HCT116 (cell line): ENCODE data around the gene ZFHX2. TPM values are rescaled to one million over a fixed set of nuclear protein-coding genes. Genes with fewer than 3 reads are reported as not detected.

Experiments
- ATAC-seq: fragments of 200-7000 bp; cut with Tn5 transposase; 2 replicates; pipeline ENCODE4 v1.9.1; 2020; ENCODE audit warnings: mild to moderate bottlenecking, moderate library complexity
- BruUV-seq: library from RNA; stranded (reverse); fragments of 400-500 nt; replicated peaks from 2 replicates; lab custom pipeline; 2021; lab: Mats Ljungman, UMichigan
- CTCF ChIA-PET: fragments of 300-600 bp; sonication (Branson Sonifier 250); formaldehyde crosslinking; loops from one replicate; lab custom pipeline; 2021; ENCODE audit warnings: antibody characterized with exemption; lab: Charles Lee
- POLR2A ChIA-PET: fragments of 300-600, 350-600 bp; sonication (Branson Sonifier 250); formaldehyde crosslinking; loops from one replicate; lab custom pipeline; 2021; ENCODE audit warnings: antibody characterized with exemption; lab: Charles Lee
- RAD21 ChIA-PET, 2 experiments: fragments of 300-600 bp; sonication (Branson Sonifier 250); formaldehyde crosslinking; loops; one replicate each; lab custom pipeline; 2023; ENCODE audit warnings: low total read pairs in 2 of 2; ENCODE audit not compliant: uncharacterized antibody in 2 of 2, unreplicated experiment in 2 of 2, low non-redundant PET in 1 of 2; lab: Charles Lee
- DNase-seq: peaks from one replicate; pipeline ENCODE4 v3.0.0-alpha.2; 2010; ENCODE audit warnings: low read depth, low spot score
- H2AFZ ChIP-seq: fragments of 200-600 bp; shearing (Covaris generic), sonication (generic); 2 replicates; pipeline ENCODE4 v1.6.1; 2017; ENCODE audit warnings: low read depth, mixed run types, mixed read lengths, antibody characterized with exemption, low read length; ENCODE audit not compliant: poor library complexity, severe bottlenecking
- H3K27ac ChIP-seq: 2 replicates; pipeline ENCODE4 v1.5.1; 2012; ENCODE audit warnings: low read depth, low read length
- H3K27me3 ChIP-seq: fragments of 200-600 bp; sonication (generic); 2 replicates; pipeline ENCODE4 v1.6.1; 2016; ENCODE audit warnings: mixed run types, low read length, mixed read lengths; ENCODE audit not compliant: insufficient read depth
- H3K36me3 ChIP-seq, 2 experiments: fragments of 200-500 bp in 1 of 2; fragments of 200-600 bp in 1 of 2; sonication (Bioruptor generic) in 1 of 2; sonication (generic) in 1 of 2; 2 replicates each; pipeline versions ENCODE4 v1.5.1 to v1.6.1; 2014 to 2016; ENCODE audit warnings: low read length in 2 of 2, inconsistent platforms in 1 of 2, mixed read lengths in 1 of 2, mixed run types in 1 of 2; ENCODE audit not compliant: insufficient read depth in 2 of 2, control insufficient read depth in 1 of 2
- H3K4me1 ChIP-seq, 2 experiments: fragments of 200-600 bp in 1 of 2; sonication (generic) in 1 of 2; 2 replicates each; pipeline versions ENCODE4 v1.5.1 to v1.6.1; 2012 to 2017; ENCODE audit warnings: low read length in 2 of 2, inconsistent platforms in 1 of 2, mild to moderate bottlenecking in 1 of 2, mixed read lengths in 1 of 2, mixed run types in 1 of 2, moderate library complexity in 1 of 2; ENCODE audit not compliant: insufficient read depth in 2 of 2, control insufficient read depth in 1 of 2
- H3K4me2 ChIP-seq: fragments of 200-600 bp; sonication (generic); 2 replicates; pipeline ENCODE4 v1.6.1; 2017; ENCODE audit warnings: mixed run types, low read length, mixed read lengths
- H3K4me3 ChIP-seq, 2 experiments: fragments of 200-600 bp in 1 of 2; sonication (generic) in 1 of 2; replicated peaks in 1 of 2; 2 replicates each; pipeline ENCODE4 v1.5.1; 2011 to 2016; ENCODE audit warnings: low read length in 2 of 2, control low read depth in 1 of 2, low read depth in 1 of 2, mild to moderate bottlenecking in 1 of 2, mixed read lengths in 1 of 2, mixed run types in 1 of 2
- H3K79me2 ChIP-seq: fragments of 200-600 bp; sonication (generic); 2 replicates; pipeline ENCODE4 v1.6.1; 2017; ENCODE audit warnings: mild to moderate bottlenecking, mixed run types, low read length, moderate library complexity, mixed read lengths; ENCODE audit not compliant: insufficient read depth
- H3K9ac ChIP-seq: fragments of 200-600 bp; sonication (generic); 2 replicates; pipeline ENCODE4 v1.6.1; 2016; ENCODE audit warnings: low read length, mixed read lengths
- H3K9me2 ChIP-seq: fragments of 200-600 bp; sonication (generic), shearing (Covaris generic); 2 replicates; pipeline ENCODE4 v1.6.1; 2017; ENCODE audit warnings: mixed run types, mild to moderate bottlenecking, moderate library complexity; ENCODE audit not compliant: insufficient read depth
- H3K9me3 ChIP-seq, 2 experiments: fragments of 200-500 bp in 1 of 2; fragments of 200-600 bp in 1 of 2; sonication (Bioruptor generic) in 1 of 2; sonication (generic) in 1 of 2; 2 replicates each; pipeline ENCODE4 v1.6.1; 2014 to 2017; ENCODE audit warnings: low read length in 2 of 2, mixed read lengths in 2 of 2, inconsistent platforms in 1 of 2, low read depth in 1 of 2, mild to moderate bottlenecking in 1 of 2, mixed run types in 1 of 2, moderate library complexity in 1 of 2; ENCODE audit not compliant: control insufficient read depth in 1 of 2, insufficient read depth in 1 of 2
- H4K20me1 ChIP-seq: fragments of 200-600 bp; sonication (generic), shearing (Covaris generic); 2 replicates; pipeline ENCODE4 v1.6.1; 2017; ENCODE audit warnings: mixed run types, mild to moderate bottlenecking, moderate library complexity; ENCODE audit not compliant: insufficient read depth
- CBX3 ChIP-seq: IDR thresholded peaks from 2 replicates; pipeline ENCODE4 v1.6.1; 2012; ENCODE audit warnings: low read depth
- EGR1 ChIP-seq: IDR thresholded peaks from 2 replicates; pipeline ENCODE4 v1.6.1; 2012; ENCODE audit warnings: low read depth
- ELF1 ChIP-seq: IDR thresholded peaks from 2 replicates; pipeline ENCODE4 v1.6.1; 2012; ENCODE audit warnings: low read depth, borderline replicate concordance
- EZH2 ChIP-seq: fragments of 200-600 bp; sonication (generic); IDR thresholded peaks from 2 replicates; pipeline ENCODE4 v1.6.1; 2017; ENCODE audit warnings: antibody characterized with exemption, mixed run types
- FOSL1 ChIP-seq: IDR thresholded peaks from 2 replicates; pipeline ENCODE4 v1.6.1; 2012; ENCODE audit warnings: low read depth
- POLR2A ChIP-seq: IDR thresholded peaks from 2 replicates; pipeline ENCODE4 v1.7.0; 2011; ENCODE audit warnings: borderline replicate concordance; ENCODE audit not compliant: insufficient read depth, insufficient read length; ENCODE audit errors: extremely low read depth
- RAD21 ChIP-seq: IDR thresholded peaks from 2 replicates; pipeline ENCODE4 v1.6.1; 2012; ENCODE audit warnings: low read depth, mild to moderate bottlenecking
- REST ChIP-seq: IDR thresholded peaks from 2 replicates; pipeline ENCODE4 v1.6.1; 2012; ENCODE audit warnings: low read depth
- YY1 ChIP-seq: IDR thresholded peaks from 2 replicates; pipeline ENCODE4 v1.6.1; 2011; ENCODE audit warnings: low read length, low read depth, moderate library complexity, mild to moderate bottlenecking; ENCODE audit not compliant: insufficient replicate concordance; ENCODE audit errors: extremely low read depth
- ZBTB33 ChIP-seq: IDR thresholded peaks from 2 replicates; pipeline ENCODE4 v1.6.1; 2011; ENCODE audit warnings: mild to moderate bottlenecking, low read length, moderate library complexity; ENCODE audit not compliant: insufficient replicate concordance; ENCODE audit errors: extremely low read depth
- ZFX ChIP-seq: fragments of 450-650 bp; IDR thresholded peaks from 2 replicates; pipeline ENCODE4 v1.6.1; 2017
- intact Hi-C: fragments of 100-400 bp; cut with micrococcal nuclease; formaldehyde crosslinking; loops from 2 replicates; pipeline ENCODE4 v1.10.0; 2022
- total RNA-seq: library from RNA; stranded (reverse); gene quantifications from one replicate; pipeline ENCODE4 v1.2.1, GENCODE V29; 2021; ENCODE audit not compliant: unreplicated experiment
- TF ChIP-seq, protein P1 (sequence below), 3 experiments: fragments of 200-600 bp in 1 of 3; sonication (generic) in 1 of 3; IDR thresholded peaks in 2 of 3; conservative IDR thresholded peaks in 1 of 3; 2 replicates each; pipeline ENCODE4 v1.5.1; 2012 to 2017; ENCODE audit warnings: low read depth in 2 of 3, low read length in 2 of 3, antibody characterized with exemption in 1 of 3, borderline replicate concordance in 1 of 3, control low read depth in 1 of 3, mild to moderate bottlenecking in 1 of 3, mixed read lengths in 1 of 3, mixed run types in 1 of 3, moderate library complexity in 1 of 3; ENCODE audit not compliant: insufficient read depth in 1 of 3
- TF ChIP-seq, protein P2 (sequence below): IDR thresholded peaks from 2 replicates; pipeline ENCODE4 v1.6.1; 2012

The ZFHX2 gene
- total RNA-seq, 1 experiment from 2014 or later = 3.6 TPM

DNA sequence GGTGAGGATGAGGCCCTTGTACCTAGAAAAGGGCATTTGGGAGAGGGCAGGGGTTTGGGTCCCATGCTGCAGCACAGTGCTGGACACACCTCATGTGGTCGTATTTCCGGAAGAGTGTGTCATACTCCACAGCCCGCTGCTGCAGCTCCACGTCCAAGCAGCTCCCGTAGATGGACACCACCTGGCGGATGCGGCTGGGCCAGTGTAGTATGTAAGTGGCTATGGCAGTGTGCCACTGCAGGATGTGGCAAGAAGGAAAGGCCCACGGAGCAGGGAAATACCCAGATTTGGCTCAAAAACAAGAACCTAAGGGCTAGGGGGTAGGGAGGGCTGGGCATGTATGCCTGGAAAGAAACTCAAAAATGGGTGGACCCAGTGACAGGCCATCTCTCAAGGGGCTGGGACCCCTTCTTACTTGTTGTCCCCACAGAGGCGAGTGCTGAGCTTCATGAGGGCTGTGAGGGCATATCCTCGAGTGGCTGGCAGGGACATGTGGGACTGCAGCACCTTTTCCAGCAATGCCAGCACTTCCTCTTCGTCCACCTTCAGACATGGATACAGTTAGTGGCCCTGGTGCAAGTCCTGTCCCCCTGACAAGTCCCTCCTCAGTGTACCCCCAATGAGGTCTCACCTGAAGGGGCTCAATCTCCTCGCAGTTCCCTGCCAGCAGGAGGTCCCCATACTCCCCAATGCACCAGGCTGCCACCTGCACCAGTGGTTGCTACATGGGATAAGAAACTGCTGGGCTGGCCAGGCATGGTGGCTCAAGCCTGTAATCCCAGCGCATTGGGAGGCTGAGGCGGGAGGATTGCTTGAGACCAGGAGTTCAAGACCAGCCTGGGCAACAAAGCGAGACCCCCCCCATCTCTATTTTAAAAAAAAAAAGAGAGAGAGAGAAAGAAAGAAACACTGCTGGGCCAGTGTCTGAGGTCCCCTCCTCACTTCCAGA lies 10.6 kb upstream of the ZFHX2 start:
- POLR2A ChIA-PET = no interaction called here
- RAD21 ChIA-PET = no interaction called here

More for the DNA sequence above, 10.6 kb upstream of the ZFHX2 start:
- Histone ChIP-seq H3K9ac (no peak overlapping the region), H3K4me1 (peaks cover 4 to 9% of the 10 kb centered on the region in 2 experiments; a peak in 2 of 4 replicates), H3K4me2 (no peak overlapping the region), H4K20me1 (no peaks in the 10 kb centered on the region), H3K4me3 (no peak overlapping the region), H3K9me2 (no peaks in the 10 kb centered on the region), H3K9me3 (no peaks in the 10 kb centered on the region), H3K27me3 (no peaks in the 10 kb centered on the region), H3K36me3 (peaks cover 22% of the 10 kb centered on the region in 2 experiments), H3K79me2 (peaks cover 10% of the 10 kb centered on the region; the same call in 1 of the 2 replicates), H2AFZ (no peak overlapping the region), H3K27ac (no peak overlapping the region)
- TF ChIP-seq, protein P1, sequence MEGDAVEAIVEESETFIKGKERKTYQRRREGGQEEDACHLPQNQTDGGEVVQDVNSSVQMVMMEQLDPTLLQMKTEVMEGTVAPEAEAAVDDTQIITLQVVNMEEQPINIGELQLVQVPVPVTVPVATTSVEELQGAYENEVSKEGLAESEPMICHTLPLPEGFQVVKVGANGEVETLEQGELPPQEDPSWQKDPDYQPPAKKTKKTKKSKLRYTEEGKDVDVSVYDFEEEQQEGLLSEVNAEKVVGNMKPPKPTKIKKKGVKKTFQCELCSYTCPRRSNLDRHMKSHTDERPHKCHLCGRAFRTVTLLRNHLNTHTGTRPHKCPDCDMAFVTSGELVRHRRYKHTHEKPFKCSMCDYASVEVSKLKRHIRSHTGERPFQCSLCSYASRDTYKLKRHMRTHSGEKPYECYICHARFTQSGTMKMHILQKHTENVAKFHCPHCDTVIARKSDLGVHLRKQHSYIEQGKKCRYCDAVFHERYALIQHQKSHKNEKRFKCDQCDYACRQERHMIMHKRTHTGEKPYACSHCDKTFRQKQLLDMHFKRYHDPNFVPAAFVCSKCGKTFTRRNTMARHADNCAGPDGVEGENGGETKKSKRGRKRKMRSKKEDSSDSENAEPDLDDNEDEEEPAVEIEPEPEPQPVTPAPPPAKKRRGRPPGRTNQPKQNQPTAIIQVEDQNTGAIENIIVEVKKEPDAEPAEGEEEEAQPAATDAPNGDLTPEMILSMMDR (IDR thresholded peaks at IDR 0.05 in 2 of 3, conservative IDR thresholded peaks at IDR 0.05 in 1 of 3; ENCODE audit: borderline replicate concordance in 1 of 3, insufficient read depth in 1 of 3, low read depth in 2 of 3, low read length in 2 of 3) = no peak
- no peak for TF ChIP-seq EGR1
- TF ChIP-seq, protein P2, sequence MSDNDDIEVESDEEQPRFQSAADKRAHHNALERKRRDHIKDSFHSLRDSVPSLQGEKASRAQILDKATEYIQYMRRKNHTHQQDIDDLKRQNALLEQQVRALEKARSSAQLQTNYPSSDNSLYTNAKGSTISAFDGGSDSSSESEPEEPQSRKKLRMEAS = no peak
- TF ChIP-seq CBX3 = no peak
- no peak for TF ChIP-seq ZFX
- TF ChIP-seq RAD21 = no peak
- TF ChIP-seq ELF1 = no peak
- TF ChIP-seq EZH2 = no peak
- no peak for TF ChIP-seq POLR2A
- TF ChIP-seq ZBTB33 = no peak
- no peak for TF ChIP-seq YY1
- TF ChIP-seq REST = no peak
- no peak for TF ChIP-seq FOSL1
- DNase-seq (no peak), ATAC-seq (no peak)
- CTCF ChIA-PET = interaction anchor here (0.7 to 6.0 kb wide), 4 partner anchors 83 to 256 kb away, joined by 3 to 69 read pairs (median 8); partner anchors contain the start of gene BCL2L2
- no TSS peak for BruUV-seq
- intact Hi-C loops = loop anchor here (1.0 kb wide), 1 partner anchor 84 kb away; no protein-coding TSS in a partner anchor
